Suppressor macrophage treated with lipopolysaccharide for 4 hours (primary cell): ENCODE results near the gene RAB15.

Source experiments
- DNase-seq: peaks from one replicate; pipeline ENCODE4 v3.0.0-alpha.2; 2020

RAB15 gene

DNA sequence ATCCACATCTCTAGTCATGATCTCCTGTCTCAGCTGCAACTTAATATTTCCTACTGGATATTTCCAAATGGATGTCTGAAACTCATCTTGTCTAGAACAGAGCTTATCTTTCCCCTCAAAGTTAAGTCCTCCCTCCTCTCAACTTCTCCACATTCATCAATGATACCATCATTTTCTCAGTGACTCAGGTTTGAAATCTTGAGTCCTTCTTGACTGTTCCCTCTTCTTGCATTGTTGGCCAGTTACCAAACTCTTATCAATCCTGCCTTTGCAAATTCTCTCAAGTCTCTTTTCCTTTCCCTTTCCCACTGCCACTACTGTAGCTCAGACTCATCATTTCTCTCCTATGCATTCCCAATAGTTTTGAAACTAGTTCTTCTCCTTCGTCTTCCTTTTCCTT, 72.2 kb downstream of the RAB15 start:
- no peak for DNase-seq
